ENCODE measurements around the gene PPP1R2B.
"Not testable (repeated sequence)": the region's sequence is repeated elsewhere in the genome, so short reads cannot be mapped to it uniquely, and the experiment has no call there.

Gene PPP1R2B

GRCh38 chr5:156836846-156837245, 13.2 kb upstream of the PPP1R2B start:
- TF ChIP-seq, protein P1, sequence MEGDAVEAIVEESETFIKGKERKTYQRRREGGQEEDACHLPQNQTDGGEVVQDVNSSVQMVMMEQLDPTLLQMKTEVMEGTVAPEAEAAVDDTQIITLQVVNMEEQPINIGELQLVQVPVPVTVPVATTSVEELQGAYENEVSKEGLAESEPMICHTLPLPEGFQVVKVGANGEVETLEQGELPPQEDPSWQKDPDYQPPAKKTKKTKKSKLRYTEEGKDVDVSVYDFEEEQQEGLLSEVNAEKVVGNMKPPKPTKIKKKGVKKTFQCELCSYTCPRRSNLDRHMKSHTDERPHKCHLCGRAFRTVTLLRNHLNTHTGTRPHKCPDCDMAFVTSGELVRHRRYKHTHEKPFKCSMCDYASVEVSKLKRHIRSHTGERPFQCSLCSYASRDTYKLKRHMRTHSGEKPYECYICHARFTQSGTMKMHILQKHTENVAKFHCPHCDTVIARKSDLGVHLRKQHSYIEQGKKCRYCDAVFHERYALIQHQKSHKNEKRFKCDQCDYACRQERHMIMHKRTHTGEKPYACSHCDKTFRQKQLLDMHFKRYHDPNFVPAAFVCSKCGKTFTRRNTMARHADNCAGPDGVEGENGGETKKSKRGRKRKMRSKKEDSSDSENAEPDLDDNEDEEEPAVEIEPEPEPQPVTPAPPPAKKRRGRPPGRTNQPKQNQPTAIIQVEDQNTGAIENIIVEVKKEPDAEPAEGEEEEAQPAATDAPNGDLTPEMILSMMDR (IDR thresholded peaks at IDR 0.05; ENCODE audit: insufficient read depth, low read depth, low read length, missing control alignments): no peak
- H3K4me3 ChIP-seq (ENCODE audit: low read depth, low read length): no peak overlapping the region
- DNase-seq (ENCODE audit: low read depth): no peak

DNA sequence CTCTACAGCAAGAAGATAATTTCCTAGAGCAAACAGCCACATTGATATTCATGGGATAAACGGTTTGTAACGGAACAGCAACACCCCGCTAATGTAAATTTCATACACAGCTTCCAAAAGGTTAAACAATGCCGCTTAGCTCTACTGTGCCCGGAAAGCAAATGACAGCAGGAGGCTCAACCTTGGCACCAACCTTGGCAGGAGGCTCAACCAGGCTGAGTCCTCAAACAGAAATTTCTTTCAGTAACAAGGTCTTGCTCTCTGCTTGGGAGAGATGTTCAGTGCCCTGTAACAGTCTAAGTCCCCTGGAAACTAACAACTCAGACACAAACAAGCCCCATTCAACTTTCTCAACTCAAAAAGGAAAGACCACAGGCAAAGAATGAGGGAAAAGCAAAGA, 11.1 kb upstream of the PPP1R2B start:
- no peak for DNase-seq (ENCODE audit: low read depth)
- TF ChIP-seq, protein P1 (IDR thresholded peaks at IDR 0.05; ENCODE audit: insufficient read depth, low read depth, low read length, missing control alignments): no peak
- H3K4me3 ChIP-seq (ENCODE audit: low read depth, low read length): no peak overlapping the region

DNA sequence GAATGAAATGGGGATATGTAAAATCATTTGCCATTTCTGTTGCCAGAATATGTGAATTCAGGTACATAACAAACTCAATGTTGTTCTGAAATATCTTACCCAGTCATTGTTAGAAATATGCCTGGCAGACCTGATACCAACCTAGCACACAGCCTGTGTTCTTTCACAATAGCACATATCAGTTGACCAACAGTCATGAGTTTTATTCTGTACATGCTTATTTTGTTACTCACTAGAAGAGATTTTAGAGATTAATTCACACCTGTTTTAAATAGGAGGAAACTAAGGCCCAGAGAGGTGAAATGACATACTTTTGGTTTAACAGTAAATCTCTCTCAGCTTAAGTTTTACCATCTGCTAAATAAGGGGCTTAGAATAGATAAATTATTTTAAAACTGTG, 8.4 kb upstream of the PPP1R2B start:
- TF ChIP-seq, protein P1 (IDR thresholded peaks at IDR 0.05; ENCODE audit: insufficient read depth, low read depth, low read length, missing control alignments): no peak
- H3K4me3 ChIP-seq (ENCODE audit: low read depth, low read length): no peak overlapping the region
- no peak for DNase-seq (ENCODE audit: low read depth)

GRCh38 chr5:156846914-156847313, 3.2 kb upstream of the PPP1R2B start:
- TF ChIP-seq, protein P1 (IDR thresholded peaks at IDR 0.05; ENCODE audit: insufficient read depth, low read depth, low read length, missing control alignments): no peak
- no peak for DNase-seq (ENCODE audit: low read depth)
- H3K4me3 ChIP-seq (ENCODE audit: low read depth, low read length): no peak overlapping the region

DNA sequence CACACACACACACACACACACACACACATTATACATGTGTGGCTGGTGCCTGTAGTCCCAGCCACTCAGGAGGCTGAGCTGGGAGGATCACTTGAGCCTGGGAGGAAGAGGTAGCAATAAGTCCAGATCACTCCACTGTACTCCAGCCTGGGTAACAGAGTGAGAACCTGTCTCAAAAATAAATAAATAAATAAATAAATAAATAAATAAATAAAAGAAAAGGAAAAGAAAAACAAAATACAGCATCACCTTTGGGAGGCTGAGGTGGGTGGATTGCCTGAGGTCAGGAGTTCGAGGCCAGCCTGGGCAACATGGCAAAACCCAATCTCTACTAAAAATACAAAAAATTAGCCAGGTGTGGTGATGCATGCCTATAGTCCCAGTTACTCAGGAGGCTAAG, 1.6 kb upstream of the PPP1R2B start:
- not testable (repeated sequence) for DNase-seq (ENCODE audit: low read depth); H3K4me3 ChIP-seq (ENCODE audit: low read depth, low read length)

DNA sequence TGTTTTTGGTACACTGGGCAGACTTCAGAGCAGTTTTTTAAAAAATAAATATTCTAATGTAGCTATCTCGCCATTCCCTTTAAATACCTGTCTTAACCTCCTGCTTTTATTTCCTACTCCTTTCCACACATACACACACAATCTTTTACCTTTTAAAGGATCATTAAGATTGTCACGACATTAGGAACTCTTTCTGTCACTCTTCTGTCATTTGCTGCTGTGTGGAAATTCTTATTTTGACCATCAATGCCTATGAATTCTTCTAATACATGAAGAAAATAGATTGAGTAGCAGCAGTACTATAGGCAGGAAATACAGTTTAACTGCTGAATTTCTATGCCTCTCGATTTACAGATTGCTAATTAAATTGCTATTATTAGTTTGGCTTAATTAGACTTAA, 1.8 kb downstream of the PPP1R2B start:
- no peak for DNase-seq (ENCODE audit: low read depth)

DNA sequence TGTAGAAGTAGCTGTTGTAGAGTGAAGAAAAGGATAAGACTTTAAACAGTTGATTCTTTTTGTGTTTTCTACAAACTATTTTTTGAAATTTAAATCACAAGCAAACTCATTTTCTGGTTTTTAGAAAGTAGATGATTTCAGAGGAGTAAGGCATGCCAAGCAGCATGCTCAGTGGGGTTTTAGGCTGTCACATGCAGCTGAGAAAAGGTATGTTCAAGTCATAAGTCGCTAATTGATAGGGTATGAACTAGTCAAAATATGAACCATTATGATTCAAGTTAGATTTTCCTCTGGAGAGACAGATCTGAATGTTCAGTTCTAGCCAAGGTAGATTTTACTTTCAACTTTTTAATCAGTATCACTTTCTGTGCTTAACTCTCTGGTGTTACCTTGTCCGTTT, 3.0 kb downstream of the PPP1R2B start:
- H3K4me3 ChIP-seq (ENCODE audit: low read depth, low read length); DNase-seq (ENCODE audit: low read depth): not testable (repeated sequence)

More for the DNA sequence above, 1.8 kb downstream of the PPP1R2B start:
- TF ChIP-seq, protein P1 (IDR thresholded peaks at IDR 0.05; ENCODE audit: insufficient read depth, low read depth, low read length, missing control alignments): no peak
- no peak overlapping the region for H3K4me3 ChIP-seq (ENCODE audit: low read depth, low read length)

GRCh38 chr5:156865427-156865826, 15.3 kb downstream of the PPP1R2B start:
- no peak overlapping the region for H3K4me3 ChIP-seq (ENCODE audit: low read depth, low read length)
- TF ChIP-seq, protein P1 (IDR thresholded peaks at IDR 0.05; ENCODE audit: insufficient read depth, low read depth, low read length, missing control alignments): no peak
- no peak for DNase-seq (ENCODE audit: low read depth)
